GM18498 (cell line): ENCODE data around the gene KRTAP19-5.
"Not testable (repeated sequence)": the region's sequence is repeated elsewhere in the genome, so short reads cannot be mapped to it uniquely, and the experiment has no call there.

ENCODE experiments used
- ATAC-seq: cut with Tn5 transposase; IDR thresholded peaks from one replicate; pipeline ENCODE4 v1.9.1; 2021; ENCODE audit warnings: mild to moderate bottlenecking, moderate library complexity; ENCODE audit not compliant: unreplicated experiment

The KRTAP19-5 gene

DNA sequence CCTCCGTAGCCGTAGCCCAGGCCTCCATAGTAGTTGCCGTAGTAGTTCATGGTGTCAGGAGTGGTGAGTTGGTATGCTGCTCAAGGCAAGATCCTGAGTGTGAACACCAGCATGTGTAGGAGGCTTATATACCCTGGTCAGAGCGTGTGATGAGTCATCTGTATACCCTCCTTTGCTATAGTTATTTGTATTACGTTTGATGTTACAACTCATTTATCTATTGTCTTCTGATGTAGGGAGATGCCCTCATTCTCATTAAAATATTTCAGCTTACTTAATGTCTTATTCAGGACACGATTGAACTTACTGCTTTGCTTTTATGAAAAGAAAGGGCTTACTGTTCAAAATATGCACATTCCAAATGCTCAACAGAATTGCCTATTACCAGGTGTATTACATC is at the start of gene KRTAP19-5:
Gene KRTAP19-5 (minus strand): TSS at position 101 of the 400 bp plus-strand sequence. CDS start 51 bp downstream, at position 50.
- ATAC-seq = no peak

DNA sequence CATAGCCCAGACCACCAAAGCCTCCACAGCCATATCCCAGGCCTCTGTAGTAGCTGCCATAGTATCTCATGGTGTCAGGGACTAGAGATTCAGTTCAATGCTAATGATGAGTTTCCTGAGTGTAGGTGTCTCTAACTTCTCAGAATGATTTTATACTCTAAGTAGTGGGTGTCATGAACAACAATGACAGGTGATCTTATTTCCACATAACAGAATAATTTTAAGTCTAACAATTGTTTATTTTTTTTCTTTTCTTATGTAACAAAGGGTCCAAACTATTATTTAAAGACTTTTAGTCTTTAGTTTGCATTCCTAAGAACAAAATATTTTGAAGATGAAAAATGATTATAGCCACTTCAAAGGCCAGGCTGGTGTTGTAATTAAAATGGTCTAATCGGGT is 39.8 kb upstream of the KRTAP19-5 start, which contains the start of gene KRTAP19-6:
Gene KRTAP19-6 (minus strand): TSS at position 101 of the 400 bp plus-strand sequence. CDS start 31 bp downstream, at position 70.
- ATAC-seq = no peak

- no peak for ATAC-seq
Observed at GRCh38 chr21:30518876-30519275, 16.9 kb upstream of the KRTAP19-5 start.

DNA sequence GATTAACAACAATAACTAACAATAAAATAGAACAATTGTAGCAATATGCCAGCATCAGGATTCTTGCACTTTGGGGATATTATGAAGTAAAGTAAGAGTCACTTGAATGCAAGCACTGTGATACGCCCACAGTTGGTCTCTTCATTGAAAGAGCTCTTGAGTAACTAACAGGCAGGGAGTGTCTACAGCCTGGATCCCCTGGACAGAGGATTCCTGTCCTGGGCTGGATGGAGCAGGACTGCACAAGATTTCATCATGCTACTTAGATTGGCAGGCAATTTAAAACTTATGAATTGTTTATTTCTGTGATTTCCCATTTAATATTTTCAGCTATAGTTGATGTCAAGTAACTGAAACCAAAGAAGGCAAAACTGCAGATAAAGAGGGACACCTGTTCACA is 13.7 kb upstream of the KRTAP19-5 start:
- ATAC-seq = no peak

DNA sequence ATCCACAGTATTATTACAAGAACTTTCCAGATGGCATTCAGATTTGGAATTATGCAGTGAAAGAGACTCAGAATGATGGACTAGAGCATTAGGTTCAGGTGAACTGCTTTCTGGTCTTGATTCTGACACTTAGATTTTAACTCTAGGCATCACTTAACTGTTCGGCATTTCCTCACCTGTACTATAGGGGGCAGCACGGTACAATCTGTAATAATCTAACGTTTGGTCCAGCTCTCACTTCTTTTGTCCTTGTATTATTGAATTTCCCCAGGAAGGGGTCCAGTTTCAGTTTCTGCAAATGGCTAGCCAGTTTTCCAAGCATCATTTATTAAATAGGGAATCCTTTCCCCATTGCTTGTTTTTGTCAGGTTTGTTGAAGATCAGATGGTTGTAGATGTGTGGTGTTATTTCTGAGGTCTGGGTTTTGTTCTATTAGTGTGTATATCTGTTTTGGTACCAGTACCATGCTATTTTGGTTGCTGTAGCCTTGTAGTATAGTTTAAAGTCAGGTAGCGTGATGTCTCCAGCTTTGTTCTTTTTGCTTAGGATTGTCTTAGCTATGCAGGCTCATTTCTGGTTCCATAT is 3.8 kb upstream of the KRTAP19-5 start:
- not testable (repeated sequence) for ATAC-seq

DNA sequence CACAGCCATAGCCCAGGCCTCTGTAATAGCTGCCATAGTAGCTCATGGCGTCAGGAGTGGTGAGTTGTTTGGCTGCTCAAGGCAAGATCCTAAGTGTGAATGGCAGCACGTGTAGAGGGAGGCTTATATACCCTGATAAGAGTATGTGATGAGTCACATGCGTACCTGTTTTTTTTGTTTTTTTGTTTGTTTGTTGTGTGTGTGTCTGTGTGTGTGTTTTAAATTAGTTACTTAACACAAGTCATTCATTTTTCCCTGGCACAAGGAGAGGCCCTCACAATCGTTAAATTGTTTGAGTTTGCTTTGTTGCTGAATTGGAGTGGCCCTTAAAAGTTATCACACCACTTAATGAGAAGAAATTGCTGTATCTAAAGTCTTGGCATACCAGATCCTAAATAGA is 4.9 kb downstream of the KRTAP19-5 start, which contains the start of gene KRTAP19-4:
Gene KRTAP19-4 (minus strand): TSS at position 101 of the 400 bp plus-strand sequence. CDS start 55 bp downstream, at position 46.
- ATAC-seq = no peak

DNA sequence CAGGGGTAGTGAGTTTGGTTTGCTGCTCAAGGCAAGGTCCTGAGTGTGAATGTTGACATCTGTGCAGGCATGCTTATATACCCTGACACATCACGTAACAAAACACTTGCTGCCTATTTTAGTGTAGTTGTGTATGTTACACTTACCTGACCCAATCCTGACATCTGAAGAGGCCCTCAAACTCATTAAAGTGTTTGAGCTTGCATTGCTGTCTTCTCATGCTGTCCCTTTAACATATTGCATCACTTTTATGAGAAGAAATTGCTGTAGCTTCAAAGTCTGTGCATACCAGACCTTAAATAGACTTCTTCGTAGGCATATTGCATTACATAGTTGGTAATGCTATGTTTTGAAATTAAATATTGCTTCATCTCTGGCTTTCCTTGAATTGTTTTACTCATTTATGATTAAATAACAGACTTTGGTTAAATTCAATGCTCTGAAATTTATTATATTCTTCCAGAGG is 9.9 kb downstream of the KRTAP19-5 start, which contains the start of gene KRTAP19-3:
Gene KRTAP19-3 (minus strand): TSS at position 51 of the 466 bp plus-strand sequence. CDS start 56 bp downstream, outside the sequence.
- ATAC-seq = no peak

DNA sequence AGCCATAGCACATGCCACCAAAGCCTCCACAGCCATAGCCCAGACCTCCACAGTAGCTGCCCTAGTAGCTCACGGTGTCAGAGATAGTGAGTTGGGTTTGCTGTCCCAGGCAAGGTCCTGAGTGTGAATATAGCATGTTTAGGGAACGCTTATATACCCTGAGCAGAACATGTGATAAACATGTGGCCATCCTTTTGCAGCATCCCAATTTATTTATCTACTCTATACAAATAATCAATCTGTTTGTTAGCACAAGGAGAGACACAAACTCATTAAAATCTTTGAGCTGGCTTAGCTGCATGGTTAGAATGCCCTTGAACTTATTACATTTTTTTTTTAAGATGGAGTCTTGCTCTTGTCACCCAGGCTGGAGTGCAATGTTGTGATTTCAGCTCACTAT is 14.6 kb downstream of the KRTAP19-5 start, which contains the start of gene KRTAP19-2:
Gene KRTAP19-2 (minus strand): TSS at position 101 of the 400 bp plus-strand sequence. CDS start 88 bp downstream, at position 13.
- ATAC-seq = no peak

DNA sequence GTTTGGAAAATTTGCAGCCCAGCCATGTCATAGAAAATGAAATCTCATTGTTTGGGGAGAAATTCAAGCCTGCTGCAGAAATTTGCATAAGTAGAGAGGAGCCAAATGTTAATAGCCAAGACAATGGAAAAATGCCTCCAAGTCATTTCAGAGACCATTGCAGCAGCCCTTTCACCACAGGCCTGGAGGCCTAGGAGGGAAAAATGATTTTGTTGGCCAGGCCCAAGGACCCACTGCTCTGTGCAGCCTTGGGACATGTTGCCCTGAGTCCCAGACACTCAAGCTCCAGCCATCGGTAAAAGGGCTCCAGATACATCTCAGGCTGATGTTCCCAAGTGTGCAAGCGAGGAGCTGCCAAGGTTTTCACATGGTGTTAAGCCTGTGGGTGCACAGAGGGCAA is 15.8 kb downstream of the KRTAP19-5 start:
- no peak for ATAC-seq

GRCh38 chr21:30482130-30482529 is 19.8 kb downstream of the KRTAP19-5 start:
- no peak for ATAC-seq

- ATAC-seq = no peak
Observed at GRCh38 chr21:30480145-30480544, 21.8 kb downstream of the KRTAP19-5 start, which contains the start of gene KRTAP19-1. Gene KRTAP19-1, minus strand, starts transcription at chr21:30480367. Its CDS starts 50 bp downstream, at chr21:30480317.

DNA sequence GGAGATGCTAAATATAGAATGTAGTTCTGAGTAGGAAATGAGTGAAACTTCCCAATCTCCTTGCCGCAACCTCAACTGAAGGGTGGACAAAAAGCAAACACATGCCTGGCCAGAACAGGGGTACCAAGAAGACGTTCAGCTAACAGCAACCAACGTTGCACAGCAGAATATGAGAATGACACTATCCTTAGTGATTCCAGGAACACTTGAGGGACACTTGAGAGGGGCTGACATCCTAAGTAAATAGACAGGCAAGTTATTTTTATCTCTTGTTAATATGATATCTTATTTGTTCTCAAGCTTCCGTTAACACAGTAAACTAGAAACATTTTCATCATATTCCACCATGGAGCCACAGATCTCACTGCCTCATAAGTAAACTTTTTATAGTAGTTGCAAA is 22.7 kb downstream of the KRTAP19-5 start:
- ATAC-seq = no peak

- ATAC-seq = no peak
Observed at GRCh38 chr21:30478004-30478403, 23.9 kb downstream of the KRTAP19-5 start.

DNA sequence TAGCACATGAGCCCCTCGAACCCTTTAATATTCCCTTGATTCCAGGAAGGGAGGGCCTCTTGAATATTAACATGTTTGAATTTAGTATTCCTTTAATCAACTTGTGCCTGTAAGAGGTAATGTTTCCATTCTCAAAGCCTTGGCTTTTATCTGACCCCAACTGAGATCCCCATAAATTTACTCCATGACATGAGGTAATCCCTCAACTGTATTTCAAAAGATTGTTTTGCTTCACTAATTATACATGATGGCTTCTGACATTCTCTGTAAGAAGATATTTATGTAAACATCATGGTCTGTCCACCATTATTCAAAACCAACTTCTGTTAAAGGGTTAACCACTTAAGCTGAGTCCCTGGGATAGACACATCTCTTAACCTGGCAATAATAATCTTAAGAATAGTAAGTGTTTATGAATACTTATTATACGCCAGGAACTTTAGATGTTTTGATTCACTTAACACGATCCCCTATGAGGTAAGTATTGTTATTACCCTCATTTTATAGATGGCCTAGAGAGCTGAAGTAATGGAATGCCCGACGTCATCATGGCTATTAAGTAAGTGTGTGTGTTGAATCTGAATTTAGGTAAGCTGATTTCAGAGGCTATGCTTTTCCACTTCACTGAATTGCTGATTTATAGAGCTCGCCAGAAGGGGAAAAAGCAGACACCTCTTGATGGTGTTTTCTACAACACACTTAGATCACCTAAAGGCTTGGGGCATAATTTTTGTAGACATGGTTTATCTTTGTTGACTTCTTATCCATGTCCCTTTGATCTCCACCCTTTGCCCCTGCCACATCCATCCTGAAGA is 32.8 kb downstream of the KRTAP19-5 start:
- no peak for ATAC-seq

DNA sequence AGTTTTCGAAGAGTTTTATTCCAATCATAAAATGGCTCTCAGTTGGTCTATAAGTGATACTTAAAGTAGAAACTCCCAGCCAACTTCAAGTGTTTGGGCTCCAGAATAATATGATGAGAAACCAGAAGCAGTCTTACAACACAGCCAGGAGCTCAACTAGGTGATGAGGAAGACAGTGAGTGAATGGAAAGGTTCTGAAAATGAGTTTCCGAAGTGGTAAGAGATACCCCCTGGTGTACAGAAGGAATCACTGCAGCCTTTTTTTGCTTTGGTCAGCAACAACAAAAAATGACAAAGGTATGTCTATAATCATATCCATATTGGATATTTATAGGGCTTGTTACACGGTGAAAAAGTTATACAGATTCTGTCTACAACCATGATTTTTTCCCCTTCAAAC is 38.2 kb downstream of the KRTAP19-5 start:
- no peak for ATAC-seq
